SW480 (cell line): ENCODE results near the gene OR5K4.
"Not testable (repeated sequence)": the region's sequence is repeated elsewhere in the genome, so short reads cannot be mapped to it uniquely, and the experiment has no call there.

ENCODE experiments used
- DNase-seq: peaks from one replicate; pipeline ENCODE4 v3.0.0-alpha.2; 2016; ENCODE audit warnings: low spot score

Gene OR5K4

GRCh38 chr3:98371186-98371585 is 17.5 kb downstream of the OR5K4 start:
- no peak for DNase-seq

DNA sequence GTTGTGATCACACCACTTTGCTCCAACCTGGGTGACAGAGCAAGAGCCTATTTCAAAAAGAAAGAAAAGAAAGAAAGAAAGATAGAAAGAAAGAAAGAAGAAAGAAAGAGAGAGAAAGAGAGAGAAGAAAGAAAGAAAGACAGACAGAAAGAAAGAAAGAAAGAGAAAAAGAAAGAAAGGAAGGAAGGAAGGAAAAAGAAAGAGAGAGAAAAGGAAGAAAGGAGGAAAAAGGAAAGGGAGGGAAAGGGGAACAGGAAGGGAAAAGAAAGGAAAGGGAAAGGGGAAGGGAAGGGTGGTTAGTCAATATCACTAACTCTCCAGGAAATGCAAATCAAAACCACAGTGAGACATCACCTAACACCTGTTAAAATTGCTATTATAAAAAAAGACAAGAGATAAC is 18.2 kb downstream of the OR5K4 start:
- DNase-seq = no peak

- DNase-seq = no peak
Observed at GRCh38 chr3:98372445-98372844, 18.8 kb downstream of the OR5K4 start.

DNA sequence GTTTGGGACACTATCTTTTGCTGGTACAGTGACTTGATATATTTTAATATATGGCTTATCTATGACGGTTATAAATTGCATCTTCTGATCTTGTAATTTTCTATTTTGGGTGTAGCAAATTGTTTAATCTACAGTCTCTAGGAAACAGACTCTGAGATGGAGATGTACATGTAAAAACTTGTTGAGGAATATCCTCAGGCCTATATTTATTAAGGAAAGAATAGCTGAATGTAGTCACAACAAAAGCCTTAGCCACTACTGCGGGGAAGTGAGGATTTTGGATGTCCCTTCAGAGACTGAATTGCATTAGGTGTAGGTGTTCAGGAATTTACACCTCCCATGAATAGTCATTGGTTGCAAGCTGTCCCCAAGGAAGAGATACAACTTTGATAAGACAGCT is 23.0 kb downstream of the OR5K4 start:
- no peak for DNase-seq

- no peak for DNase-seq
Observed at GRCh38 chr3:98388147-98388546, 34.5 kb downstream of the OR5K4 start.

DNA sequence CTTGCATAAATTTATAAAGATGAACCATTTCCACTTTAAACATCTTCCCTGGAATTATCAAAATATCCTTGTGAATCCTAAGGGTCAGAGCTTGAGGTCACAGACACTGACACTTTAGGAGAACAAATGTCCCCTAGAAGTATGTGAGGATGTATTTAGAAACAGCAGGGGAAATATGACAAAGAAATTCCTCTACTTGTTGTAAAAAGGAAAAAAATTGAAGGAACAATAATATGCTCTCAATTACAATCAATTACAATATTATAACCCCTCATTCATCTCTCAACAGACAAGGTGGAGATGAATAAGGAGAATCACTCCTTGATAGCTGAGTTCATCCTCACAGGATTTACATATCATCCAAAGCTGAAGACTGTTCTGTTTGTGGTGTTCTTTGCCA is 36.7 kb downstream of the OR5K4 start, which contains the start of gene OR5K3:
TSS of gene OR5K3 (plus strand) at position 301 of the 400 bp plus-strand sequence. CDS start at position 301, 0 bp downstream.
- DNase-seq = no peak

DNA sequence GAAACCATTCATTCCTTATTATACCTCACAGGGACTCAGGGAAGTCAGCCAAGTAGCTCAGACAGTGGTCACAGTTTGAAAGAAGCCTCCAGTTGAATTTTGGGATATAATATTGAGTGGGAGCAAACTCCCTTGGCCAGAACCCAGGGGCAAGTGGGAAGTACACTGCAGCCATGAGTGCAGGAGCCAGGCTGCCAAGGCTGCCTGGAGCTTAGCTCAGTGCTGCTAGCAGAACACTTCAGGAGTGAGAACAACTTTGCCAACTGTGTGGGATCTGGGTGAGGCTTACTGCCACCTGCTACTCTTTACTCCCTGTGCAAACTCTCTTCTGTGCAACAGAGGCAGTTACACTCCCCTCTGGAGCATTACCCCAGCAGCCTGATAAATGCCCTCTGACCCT is 41.4 kb downstream of the OR5K4 start:
- DNase-seq = no peak

- DNase-seq = not testable (repeated sequence)
Observed at GRCh38 chr3:98396482-98396881, 42.8 kb downstream of the OR5K4 start.

GRCh38 chr3:98398513-98398912 is 44.9 kb downstream of the OR5K4 start:
- DNase-seq = no peak

- DNase-seq = no peak
Observed at GRCh38 chr3:98402507-98402906, 48.9 kb downstream of the OR5K4 start.

DNA sequence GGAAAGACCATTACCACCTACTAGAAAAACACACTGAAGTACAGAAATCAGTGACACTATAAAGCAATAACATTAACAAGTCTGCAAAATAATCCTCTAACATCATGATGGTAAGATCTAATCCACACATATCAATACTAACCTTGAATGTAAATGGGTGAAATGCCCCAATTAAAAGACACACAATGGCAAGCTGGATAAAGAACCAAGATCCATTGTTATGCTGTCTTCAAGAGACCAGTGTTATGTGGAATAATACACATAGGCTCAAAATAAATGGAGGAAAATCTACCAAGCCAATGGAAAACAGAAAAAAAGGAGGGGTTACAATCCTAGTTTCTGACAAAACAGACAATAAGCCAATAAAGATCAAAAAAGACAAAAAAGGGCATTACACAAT is 50.4 kb downstream of the OR5K4 start:
- no peak for DNase-seq
